PC-9 (cell line): ENCODE data around the gene LAMA3.

Experiments
- CTCF ChIP-seq: fragments of 200-600 bp; sonication (generic); conservative IDR thresholded peaks from 2 replicates; pipeline ENCODE4 v1.6.1; 2017; ENCODE audit warnings: mixed run types, antibody characterized with exemption, mild to moderate bottlenecking, moderate library complexity
- EZH2 ChIP-seq: fragments of 200-600 bp; sonication (generic); IDR thresholded peaks from 2 replicates; pipeline ENCODE4 v1.8.0; 2017; ENCODE audit warnings: antibody characterized with exemption, low read depth

GRCh38 chr18:23732439-23732838 lies 43.2 kb downstream of the LAMA3 start:
- TF ChIP-seq CTCF (no peak), EZH2 (no peak)
